Breast epithelium (tissue), 3 donors: Measurements from ENCODE around the gene NINJ1.

Source experiments
- CTCF ChIP-seq, 3 donors: fragments of 450-650 bp; IDR thresholded peaks; one replicate each; pipeline ENCODE4 v1.5.1; 2016 to 2017; ENCODE audit warnings: antibody characterized with exemption in 3 of 3, mild to moderate bottlenecking in 3 of 3, moderate library complexity in 3 of 3
- POLR2A ChIP-seq: fragments of 450-650 bp; IDR thresholded peaks from one replicate; pipeline ENCODE4 v1.6.1; 2016; ENCODE audit warnings: antibody characterized with exemption, mild to moderate bottlenecking, moderate library complexity

- TF ChIP-seq POLR2A: peak; percentile 61
- TF ChIP-seq CTCF (IDR thresholded peaks at IDR 0.05): no peak
Measured at GRCh38 chr9:93095205-93096130, 38.6 kb downstream of the NINJ1 start.
